Measurements from ENCODE around the gene ATF7IP2. TPM values are rescaled to one million over a fixed set of nuclear protein-coding genes. Genes with fewer than 3 reads are reported as not detected.

Gene ATF7IP2
- total and polyA plus RNA-seq, 2 of the 13 experiments (the other 11 are each of a cell fraction or from before 2014, with no cell fraction given) = 117 to 217 TPM

DNA sequence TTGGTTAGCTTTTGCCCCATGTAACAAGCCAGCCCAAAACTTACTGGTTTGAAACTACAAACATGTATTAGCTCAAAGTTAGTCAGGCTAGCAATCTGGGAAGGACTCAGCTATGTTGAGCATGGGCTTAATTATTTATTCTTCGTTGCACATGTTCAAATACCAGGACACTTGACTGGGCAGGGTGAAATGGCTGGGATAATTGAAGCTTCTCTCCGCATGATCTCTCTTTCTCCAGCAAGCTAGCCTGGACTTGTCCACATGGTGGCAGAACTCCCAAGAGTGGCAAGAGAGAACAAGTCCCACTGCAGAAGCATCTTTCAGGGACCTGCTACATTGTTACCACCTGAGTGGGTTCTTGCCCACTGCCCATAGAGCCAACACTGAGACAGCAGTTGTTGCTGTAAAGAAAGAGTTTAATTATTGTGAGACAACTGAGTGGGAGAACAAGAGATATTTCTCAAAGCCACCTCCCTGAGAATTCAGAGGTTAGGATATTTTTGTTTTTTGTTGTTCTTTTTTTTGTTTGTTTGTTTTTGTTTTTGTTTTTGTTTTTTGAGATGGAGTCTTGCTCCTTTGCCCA lies 16.8 kb upstream of the ATF7IP2 start (continued):
- TF ChIP-seq JUND (CRISPR knock-in tag; IDR thresholded peaks at IDR 0.05) (0 out of 2 replicates have a peak, but pooled peaks have one; percentile 11), SMC3 (IDR thresholded peaks at IDR 0.05; ENCODE audit: low read length) (peak; percentile 46; the same call in 1 of the 2 replicates)

GRCh38 chr16:10370096-10370726 lies 15.7 kb upstream of the ATF7IP2 start:
- no TSS peak for BruUV-seq (replicated peaks)
- TF ChIP-seq NR2F6 (IDR thresholded peaks at IDR 0.05) (0 out of 2 replicates have a peak, but pooled peaks have one; percentile 14), NR2F6 (CRISPR knock-in tag; IDR thresholded peaks at IDR 0.05) (no peak), PAWR (CRISPR knock-in tag; IDR thresholded peaks at IDR 0.05; ENCODE audit: borderline replicate concordance) (no peak), ZSCAN25 (CRISPR knock-in tag; IDR thresholded peaks at IDR 0.05) (no peak)
- no peaks in the 10 kb centered on the region for H3K27me3 ChIP-seq (ENCODE audit: control insufficient read depth in 1 of 2, insufficient read depth in 2 of 2, low read length in 2 of 2)
- no peak overlapping the region for H3K4me3 ChIP-seq (replicated peaks in 1 of 3; ENCODE audit: insufficient read depth in 1 of 3, low read depth in 2 of 3, low read length in 3 of 3)
- no peak overlapping the region for H3K9ac ChIP-seq (ENCODE audit: insufficient read depth, low read depth, low read length)
- 62% methylated on average over 4 of the region's 4 CpGs for WGBS (ENCODE audit: low lambda C conversion rate)
- ChIA-PET CTCF (ENCODE audit: low intra/inter-chr PET ratio, low total read pairs) (no interaction called here), POLR2A (interaction anchor here (4.8 kb wide), 1 partner anchor 16 kb away, joined by 37 read pairs; the partner anchor contains the start of gene ATF7IP2)
- intact Hi-C loops (cut with micrococcal nuclease; ENCODE audit: unreplicated experiment) (no loop called here), in situ Hi-C loops (cut with HindIII; ENCODE audit: extremely low pct_ligation_motif_present, low pct_unique_long_range_greater_than_20kb) (no loop called here)
- peaks cover 17% of the 10 kb centered on the region for H3K9me3 ChIP-seq (ENCODE audit: low read length)
- H3K27ac ChIP-seq (ENCODE audit: extremely low read length, insufficient read depth, low read length) = no peak overlapping the region
- H3K36me3 ChIP-seq (replicated peaks in 1 of 2; ENCODE audit: control insufficient read depth in 1 of 2, insufficient read depth in 2 of 2, low read length in 2 of 2) = no peaks in the 10 kb centered on the region
- no peaks in the 10 kb centered on the region for H4K20me1 ChIP-seq (ENCODE audit: insufficient read depth, low read length)
- ATAC-seq (no peak), FAIRE-seq (no peak), DNase-seq (ENCODE audit: low spot score) (no peak)
- H3K4me2 ChIP-seq (ENCODE audit: low read depth, low read length) = no peak overlapping the region
- H3K4me1 ChIP-seq (ENCODE audit: insufficient read depth, low read length) = peaks cover 55% of the 10 kb centered on the region
- no peak overlapping the region for H2AFZ ChIP-seq (ENCODE audit: low read length)
- no peaks in the 10 kb centered on the region for H3K79me2 ChIP-seq (ENCODE audit: insufficient read depth, low read length)

DNA sequence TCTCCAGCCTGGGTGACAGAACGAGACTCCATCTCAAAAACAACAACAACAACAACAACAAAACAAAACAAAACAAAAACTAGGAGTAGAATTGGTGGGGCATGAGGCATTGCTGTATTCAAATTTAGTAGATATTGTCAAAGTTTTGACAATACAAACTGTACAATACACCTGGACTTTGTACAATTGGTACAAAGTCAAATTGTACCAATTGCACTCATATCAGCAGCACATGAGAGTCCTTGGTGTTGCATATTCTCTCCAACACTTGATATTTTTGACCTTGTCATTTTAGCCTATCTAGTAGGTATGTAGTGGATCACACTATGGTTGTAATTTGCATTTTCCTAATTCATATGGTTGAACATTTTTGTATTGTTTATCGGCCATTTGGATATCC lies 14.3 kb upstream of the ATF7IP2 start:
- Histone ChIP-seq H3K9me3 (ENCODE audit: low read length) (peaks cover 17% of the 10 kb centered on the region), H3K4me2 (ENCODE audit: low read depth, low read length) (no peak overlapping the region), H3K4me1 (ENCODE audit: insufficient read depth, low read length) (peaks cover 52% of the 10 kb centered on the region), H3K27me3 (ENCODE audit: control insufficient read depth in 1 of 2, insufficient read depth in 2 of 2, low read length in 2 of 2) (no peaks in the 10 kb centered on the region), H3K79me2 (ENCODE audit: insufficient read depth, low read length) (no peaks in the 10 kb centered on the region), H4K20me1 (ENCODE audit: insufficient read depth, low read length) (no peaks in the 10 kb centered on the region), H3K27ac (ENCODE audit: extremely low read length, insufficient read depth, low read length) (no peak overlapping the region), H2AFZ (ENCODE audit: low read length) (no peak overlapping the region), H3K4me3 (replicated peaks in 1 of 3; ENCODE audit: insufficient read depth in 1 of 3, low read depth in 2 of 3, low read length in 3 of 3) (no peak overlapping the region), H3K9ac (ENCODE audit: insufficient read depth, low read depth, low read length) (no peak overlapping the region), H3K36me3 (replicated peaks in 1 of 2; ENCODE audit: control insufficient read depth in 1 of 2, insufficient read depth in 2 of 2, low read length in 2 of 2) (no peaks in the 10 kb centered on the region)
- in situ Hi-C loops (cut with HindIII; ENCODE audit: extremely low pct_ligation_motif_present, low pct_unique_long_range_greater_than_20kb) = no loop called here
- DNase-seq (ENCODE audit: low spot score) = no peak
- intact Hi-C loops (cut with micrococcal nuclease; ENCODE audit: unreplicated experiment) = no loop called here
- ATAC-seq = no peak
- ChIA-PET CTCF (ENCODE audit: low intra/inter-chr PET ratio, low total read pairs) (no interaction called here), POLR2A (no interaction called here)
- 89% methylated on average over 2 of the region's 2 CpGs for whole genome bisulfite sequencing (ENCODE audit: low lambda C conversion rate)
- BruUV-seq (replicated peaks) = no TSS peak
- FAIRE-seq = no peak
- TF ChIP-seq ZNF12 (CRISPR knock-in tag; IDR thresholded peaks at IDR 0.05) (no peak), ZNF17 (CRISPR knock-in tag; IDR thresholded peaks at IDR 0.05) (no peak), FOSL2 (CRISPR knock-in tag; IDR thresholded peaks at IDR 0.05) (no peak), CERS6 (CRISPR knock-in tag; IDR thresholded peaks at IDR 0.05) (no peak), BCL6 (CRISPR knock-in tag; IDR thresholded peaks at IDR 0.05) (no peak), SOX13 (IDR thresholded peaks at IDR 0.05) (no peak), SOX13 (CRISPR knock-in tag; conservative IDR thresholded peaks at IDR 0.05 in 1 of 2, IDR thresholded peaks at IDR 0.05 in 1 of 2) (peak in 1 of 2 experiments; percentile 40; a peak in 1 of 4 replicates), HNF4A (CRISPR knock-in tag; IDR thresholded peaks at IDR 0.05) (peak; percentile 56), RELA (CRISPR knock-in tag; IDR thresholded peaks at IDR 0.05) (no peak)
- TF ChIP-seq, protein P1, sequence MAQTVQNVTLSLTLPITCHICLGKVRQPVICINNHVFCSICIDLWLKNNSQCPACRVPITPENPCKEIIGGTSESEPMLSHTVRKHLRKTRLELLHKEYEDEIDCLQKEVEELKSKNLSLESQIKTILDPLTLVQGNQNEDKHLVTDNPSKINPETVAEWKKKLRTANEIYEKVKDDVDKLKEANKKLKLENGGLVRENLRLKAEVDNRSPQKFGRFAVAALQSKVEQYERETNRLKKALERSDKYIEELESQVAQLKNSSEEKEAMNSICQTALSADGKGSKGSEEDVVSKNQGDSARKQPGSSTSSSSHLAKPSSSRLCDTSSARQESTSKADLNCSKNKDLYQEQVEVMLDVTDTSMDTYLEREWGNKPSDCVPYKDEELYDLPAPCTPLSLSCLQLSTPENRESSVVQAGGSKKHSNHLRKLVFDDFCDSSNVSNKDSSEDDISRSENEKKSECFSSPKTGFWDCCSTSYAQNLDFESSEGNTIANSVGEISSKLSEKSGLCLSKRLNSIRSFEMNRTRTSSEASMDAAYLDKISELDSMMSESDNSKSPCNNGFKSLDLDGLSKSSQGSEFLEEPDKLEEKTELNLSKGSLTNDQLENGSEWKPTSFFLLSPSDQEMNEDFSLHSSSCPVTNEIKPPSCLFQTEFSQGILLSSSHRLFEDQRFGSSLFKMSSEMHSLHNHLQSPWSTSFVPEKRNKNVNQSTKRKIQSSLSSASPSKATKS (CRISPR knock-in tag; IDR thresholded peaks at IDR 0.05) = no peak
